Fibroblast of the aortic adventitia (primary cell): ENCODE results near the gene GKN2. TPM values are rescaled to one million over a fixed set of nuclear protein-coding genes. Genes with fewer than 3 reads are reported as not detected.

ENCODE experiments used
- DNase-seq: peaks from one replicate; pipeline ENCODE4 v3.0.0-alpha.2; 2010; ENCODE audit warnings: low read depth
- H3K4me3 ChIP-seq: 2 replicates; pipeline ENCODE4 v1.5.1; 2011; ENCODE audit warnings: low read depth, mild to moderate bottlenecking, control low read depth, low read length, moderate library complexity
- total RNA-seq: library from RNA; depleted of rRNA; stranded (reverse); fragments of >200 nt; gene quantifications from 2 replicates; pipeline ENCODE4 v1.2.3, GENCODE V29; 2012; ENCODE audit warnings: low replicate concordance
- TF ChIP-seq, protein P1 (sequence below): IDR thresholded peaks from 2 replicates; pipeline ENCODE4 v1.5.1; 2011; ENCODE audit warnings: mild to moderate bottlenecking, low read length, control low read depth, inconsistent platforms; ENCODE audit not compliant: insufficient read depth

Gene GKN2
- total RNA-seq, 1 donor: not detected

DNA sequence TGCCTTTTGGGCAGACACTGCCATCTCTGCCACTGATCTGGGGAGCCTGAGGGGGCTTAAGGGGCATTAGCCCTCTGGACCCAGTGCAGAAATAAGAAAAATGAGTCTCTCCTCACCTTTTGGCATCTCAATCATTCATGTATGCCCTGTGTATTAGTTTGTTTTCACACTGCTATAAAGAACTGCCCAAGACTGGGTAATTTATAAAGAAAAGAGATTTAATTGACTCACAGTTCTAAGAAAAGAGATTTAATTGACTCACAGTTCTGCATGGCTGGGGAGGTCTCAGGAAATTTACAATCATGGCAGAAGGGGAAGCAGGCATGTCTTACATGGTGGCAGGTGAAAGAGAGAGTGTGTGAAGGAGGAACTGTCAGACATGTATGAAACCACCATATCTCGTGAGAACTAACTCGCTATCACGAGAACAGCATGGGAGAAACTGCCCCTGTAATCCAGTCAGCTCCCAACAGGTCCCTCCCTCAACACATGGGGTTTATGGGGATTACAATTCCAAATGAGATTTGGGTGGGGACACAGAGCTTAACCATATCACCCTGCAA is 21.5 kb downstream of the GKN2 start:
- TF ChIP-seq, protein P1, sequence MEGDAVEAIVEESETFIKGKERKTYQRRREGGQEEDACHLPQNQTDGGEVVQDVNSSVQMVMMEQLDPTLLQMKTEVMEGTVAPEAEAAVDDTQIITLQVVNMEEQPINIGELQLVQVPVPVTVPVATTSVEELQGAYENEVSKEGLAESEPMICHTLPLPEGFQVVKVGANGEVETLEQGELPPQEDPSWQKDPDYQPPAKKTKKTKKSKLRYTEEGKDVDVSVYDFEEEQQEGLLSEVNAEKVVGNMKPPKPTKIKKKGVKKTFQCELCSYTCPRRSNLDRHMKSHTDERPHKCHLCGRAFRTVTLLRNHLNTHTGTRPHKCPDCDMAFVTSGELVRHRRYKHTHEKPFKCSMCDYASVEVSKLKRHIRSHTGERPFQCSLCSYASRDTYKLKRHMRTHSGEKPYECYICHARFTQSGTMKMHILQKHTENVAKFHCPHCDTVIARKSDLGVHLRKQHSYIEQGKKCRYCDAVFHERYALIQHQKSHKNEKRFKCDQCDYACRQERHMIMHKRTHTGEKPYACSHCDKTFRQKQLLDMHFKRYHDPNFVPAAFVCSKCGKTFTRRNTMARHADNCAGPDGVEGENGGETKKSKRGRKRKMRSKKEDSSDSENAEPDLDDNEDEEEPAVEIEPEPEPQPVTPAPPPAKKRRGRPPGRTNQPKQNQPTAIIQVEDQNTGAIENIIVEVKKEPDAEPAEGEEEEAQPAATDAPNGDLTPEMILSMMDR: no peak
- DNase-seq: no peak
- H3K4me3 ChIP-seq: no peak overlapping the region

DNA sequence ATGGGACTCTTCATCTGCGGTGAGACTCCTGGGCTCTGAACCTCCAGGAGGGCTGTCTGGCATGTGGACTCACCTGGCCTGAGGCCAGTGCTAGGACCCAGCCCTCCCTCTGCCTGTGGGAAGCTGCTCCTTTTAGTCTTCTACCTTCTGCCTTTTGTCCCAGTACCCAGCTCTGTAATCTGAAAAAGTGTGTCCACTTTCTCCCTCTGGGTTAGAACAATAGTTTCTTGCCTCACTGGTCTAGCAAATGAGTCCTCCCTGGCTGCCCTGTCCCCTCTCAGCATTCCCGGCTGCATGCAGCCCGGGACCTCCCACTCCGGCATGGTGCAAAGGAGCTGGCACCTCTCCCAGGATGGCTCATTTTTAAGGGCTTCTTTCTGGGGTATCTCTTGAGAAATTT is 25.9 kb downstream of the GKN2 start:
- DNase-seq: no peak
- no peak overlapping the region for H3K4me3 ChIP-seq
- TF ChIP-seq, protein P1: no peak

DNA sequence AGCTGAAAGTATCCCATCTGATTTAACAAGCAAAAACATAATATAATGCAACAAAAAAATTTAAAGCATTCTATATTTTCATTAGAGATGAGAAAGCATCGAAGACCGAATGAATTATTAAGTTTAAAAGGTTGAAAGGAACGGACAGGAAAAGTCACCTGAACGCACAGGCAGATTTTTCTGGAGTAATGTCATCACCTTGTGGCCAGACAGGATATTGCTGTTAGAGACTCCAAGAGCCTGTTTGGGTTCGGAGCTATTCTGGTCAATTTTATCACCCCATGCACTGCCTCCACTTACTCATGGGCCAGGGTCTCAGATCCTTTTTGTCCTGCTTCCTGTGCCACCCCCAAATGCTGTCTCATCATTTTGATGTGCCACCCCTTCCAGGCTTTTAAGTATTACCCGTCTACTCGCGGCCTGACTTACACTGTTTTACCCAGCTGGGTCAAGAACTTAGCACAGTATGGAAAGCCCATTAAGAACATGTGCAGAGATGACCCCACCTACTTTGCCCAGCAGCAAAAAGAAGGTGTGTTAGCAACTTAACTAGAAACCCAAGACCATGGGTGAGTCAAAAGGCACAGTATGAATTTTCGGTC is 27.3 kb downstream of the GKN2 start:
- peak; percentile 64 for DNase-seq
- TF ChIP-seq, protein P1: peak; percentile 98
- no peak overlapping the region for H3K4me3 ChIP-seq

DNA sequence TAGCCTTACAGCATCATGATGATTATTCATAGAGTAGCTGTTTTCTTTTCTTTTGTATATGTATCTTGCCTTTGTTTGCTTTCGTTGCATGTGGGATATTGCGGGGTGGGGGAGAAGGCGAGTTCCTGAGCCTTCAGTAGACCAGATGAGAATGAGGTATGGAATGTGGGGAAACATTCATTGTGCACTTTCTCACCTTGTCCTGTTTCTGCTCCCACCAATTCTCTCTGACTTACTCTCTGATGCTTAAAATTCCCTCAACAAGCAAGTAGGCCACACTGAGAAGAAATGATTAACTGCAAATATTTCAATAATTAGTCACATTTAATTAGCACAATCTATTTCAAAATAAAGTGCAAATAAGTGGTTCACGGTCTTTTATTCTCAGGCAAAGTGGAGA is 31.0 kb downstream of the GKN2 start:
- TF ChIP-seq, protein P1: no peak
- DNase-seq: no peak
- H3K4me3 ChIP-seq: no peak overlapping the region

DNA sequence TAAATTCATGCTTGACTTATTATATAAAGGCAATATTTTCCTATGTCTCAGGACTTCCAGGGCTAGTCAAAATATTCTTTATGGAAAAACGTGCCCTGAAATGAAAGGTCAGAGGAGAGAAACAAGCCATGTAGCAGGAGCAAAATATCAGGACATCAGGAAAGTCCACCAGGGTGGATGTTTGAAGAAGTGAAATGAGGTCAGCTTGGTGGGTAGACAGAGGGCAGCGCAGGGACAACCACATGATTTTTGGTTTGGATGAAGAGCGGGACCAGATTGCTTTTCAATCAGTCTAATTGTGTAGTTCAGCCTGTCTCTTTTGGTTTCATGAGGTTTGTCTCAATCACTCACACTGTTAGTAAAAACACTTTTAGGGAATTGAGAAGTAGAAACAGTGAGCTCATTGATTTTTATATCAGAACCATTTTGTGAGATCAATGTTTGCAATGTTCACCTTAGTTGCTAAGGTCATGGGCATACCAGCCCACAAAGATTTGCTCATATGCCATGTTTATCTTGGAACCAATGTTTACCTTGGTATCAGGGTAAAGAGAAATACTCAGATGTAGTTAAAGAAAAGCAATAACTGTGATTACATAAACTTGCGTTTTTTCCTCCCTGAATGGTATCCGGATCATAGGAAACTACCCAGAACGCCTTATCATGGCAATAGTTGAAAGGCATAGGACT is 32.1 kb downstream of the GKN2 start:
- no peak overlapping the region for H3K4me3 ChIP-seq
- DNase-seq: no peak
- TF ChIP-seq, protein P1: no peak

DNA sequence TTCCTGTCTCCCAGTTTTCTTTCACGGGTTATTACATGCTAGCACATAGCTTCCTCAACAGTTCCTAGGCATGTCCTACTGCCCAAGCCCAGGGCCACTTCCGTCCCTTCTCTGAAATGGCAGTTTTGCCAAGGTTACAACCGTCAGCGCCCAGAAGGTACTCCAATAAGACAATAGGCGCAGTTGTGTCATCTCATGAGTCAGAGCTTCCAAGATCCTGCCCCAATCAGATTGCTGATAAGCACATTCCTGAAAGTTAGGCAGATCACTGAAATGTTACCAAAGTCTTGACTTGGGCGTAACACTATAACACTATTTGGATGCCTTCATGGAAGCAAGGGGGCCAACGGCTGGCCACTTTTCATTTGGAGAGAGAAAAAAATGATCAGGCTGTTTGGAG is 34.2 kb downstream of the GKN2 start:
- TF ChIP-seq, protein P1: no peak
- H3K4me3 ChIP-seq: no peak overlapping the region
- DNase-seq: peak; percentile 65
